Right renal cortex interstitium (tissue), 3 donors: ENCODE measurements around the gene LPIN3. TPM values are rescaled to one million over a fixed set of nuclear protein-coding genes. Genes with fewer than 3 reads are reported as not detected.

Experiments
- DNase-seq, 3 donors: peaks; one replicate each; pipeline ENCODE4 v3.0.0-alpha.2; 2013; ENCODE audit warnings: low read depth in 3 of 3, low spot score in 2 of 3
- polyA plus RNA-seq, 3 donors: library from polyadenylated mRNA; unstranded; fragments of 120-200 nt; gene quantifications; one replicate each; pipeline ENCODE4 v1.2.1, GENCODE V29; 2013; ENCODE audit not compliant: insufficient read length in 3 of 3

The LPIN3 gene
- polyA plus RNA-seq, 3 donors = 9.1 to 9.4 (median 9.2) TPM

DNA sequence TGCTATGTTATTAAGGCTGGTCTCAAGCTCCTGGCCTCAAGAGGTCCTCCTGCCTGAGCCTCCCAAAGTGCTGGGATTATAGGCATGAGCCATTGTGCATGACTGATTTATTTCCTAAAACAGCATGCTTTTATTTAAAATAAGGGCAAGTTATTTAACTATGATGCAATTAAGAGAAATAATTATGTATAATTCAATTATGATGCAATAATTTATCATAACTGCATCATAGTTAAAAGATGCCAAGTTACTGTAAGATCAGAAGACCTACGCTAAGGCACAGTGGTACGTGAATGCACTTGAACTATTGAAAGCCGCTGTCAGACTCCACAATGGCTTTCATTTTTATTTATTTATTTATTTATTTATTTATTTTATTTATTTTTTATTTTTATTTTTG, 50.3 kb downstream of the LPIN3 start:
- DNase-seq = no peak

- DNase-seq = no peak
Measured at GRCh38 chr20:41391587-41392001, 51.0 kb downstream of the LPIN3 start.

- DNase-seq = no peak
Measured at GRCh38 chr20:41392295-41392694, 51.7 kb downstream of the LPIN3 start.

- no peak for DNase-seq
Measured at GRCh38 chr20:41392871-41393704, 52.5 kb downstream of the LPIN3 start.

DNA sequence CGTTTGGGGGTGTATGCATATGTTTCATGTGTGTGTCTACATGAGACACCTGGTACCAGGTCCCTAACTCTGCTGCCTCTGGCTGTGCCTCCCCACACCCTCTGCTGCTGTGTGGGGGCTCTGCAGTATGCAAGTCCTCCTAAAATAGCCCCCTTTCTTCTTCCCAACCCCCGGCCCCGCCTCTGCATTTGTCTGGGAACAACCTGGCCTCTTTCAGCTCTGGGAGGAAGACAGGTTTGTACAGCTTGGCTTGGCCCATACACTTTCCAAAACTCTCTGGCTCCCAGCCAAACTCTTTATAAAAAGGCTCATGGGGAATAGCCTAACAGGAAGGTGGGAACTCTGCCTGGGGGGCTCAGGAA, 53.1 kb downstream of the LPIN3 start:
- DNase-seq = no peak

DNA sequence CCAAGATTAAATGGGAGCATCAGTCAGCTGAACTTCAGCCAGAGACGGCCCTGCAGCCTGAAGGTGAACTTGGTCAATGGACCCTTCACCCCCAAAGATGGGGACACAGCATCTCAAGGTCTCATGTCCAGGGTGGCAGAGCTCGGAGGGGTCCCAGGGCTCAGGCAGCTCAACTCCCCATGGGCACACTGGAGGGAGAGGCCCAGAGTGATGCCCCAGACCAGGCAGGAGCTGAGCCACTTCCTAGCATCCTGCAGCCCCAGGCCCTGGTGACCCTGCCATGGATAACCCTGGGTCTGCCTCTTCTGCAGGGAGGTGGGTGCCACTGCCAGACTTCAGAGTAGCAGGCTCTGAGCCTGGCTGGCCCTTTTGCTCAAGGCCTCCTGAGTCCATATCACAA, 53.5 kb downstream of the LPIN3 start:
- DNase-seq = no peak

DNA sequence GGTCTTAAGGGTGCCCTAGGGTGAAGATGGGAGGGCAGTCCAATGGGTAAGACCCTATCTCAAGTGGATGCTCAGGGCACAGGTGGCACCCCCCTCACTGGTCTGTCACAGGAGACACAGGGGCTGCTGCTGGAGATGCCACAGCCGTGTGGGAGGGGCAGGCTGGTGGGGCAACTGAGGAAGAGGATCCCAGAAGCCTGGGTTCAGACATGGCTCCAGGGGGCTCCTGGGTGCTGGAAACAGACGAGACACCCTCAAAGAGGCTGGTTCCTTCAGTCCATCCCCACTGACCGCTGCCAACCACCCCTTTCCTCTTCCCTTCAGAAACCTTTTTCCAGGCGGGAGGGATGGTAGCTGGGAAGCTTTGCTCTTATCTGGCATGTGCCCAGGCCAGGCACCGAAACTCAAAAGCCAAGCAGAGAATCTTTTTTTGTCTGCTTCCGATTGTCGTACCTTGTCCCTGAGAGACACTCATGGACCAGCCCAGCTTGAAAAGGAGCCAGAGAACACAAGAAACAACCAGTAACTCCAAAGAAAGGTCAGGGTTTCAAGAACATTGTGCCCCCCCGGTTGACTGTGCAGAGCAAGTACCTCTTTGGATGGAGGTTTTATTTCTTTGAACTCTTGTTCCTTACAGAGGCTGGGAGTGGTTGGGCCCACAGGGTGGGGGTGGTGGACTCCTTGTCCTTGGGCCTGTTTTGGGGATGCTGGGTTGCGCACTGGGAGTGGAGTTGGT, 54.5 kb downstream of the LPIN3 start:
- no peak for DNase-seq

- DNase-seq = no peak
Measured at GRCh38 chr20:41395667-41396664, 55.3 kb downstream of the LPIN3 start.

DNA sequence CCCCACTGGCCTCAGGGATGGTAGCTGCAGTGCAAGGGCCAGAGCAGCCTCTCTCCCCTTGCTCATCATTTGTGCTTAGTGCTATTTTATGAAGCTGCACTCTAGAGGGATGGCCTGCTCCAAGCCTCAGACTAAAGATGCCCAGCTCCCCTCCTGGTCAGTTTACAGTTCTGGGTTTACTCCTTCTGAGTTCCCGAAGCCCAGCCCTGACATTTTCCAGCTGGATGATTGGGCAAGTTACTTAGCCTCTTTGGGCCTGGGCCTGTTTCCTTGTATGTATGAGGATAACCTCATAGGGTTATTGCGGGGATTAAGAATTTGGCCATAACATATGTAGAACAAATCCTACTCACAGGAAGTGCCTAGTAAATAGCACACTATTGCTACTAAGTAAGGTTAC, 57.8 kb downstream of the LPIN3 start:
- DNase-seq = no peak

DNA sequence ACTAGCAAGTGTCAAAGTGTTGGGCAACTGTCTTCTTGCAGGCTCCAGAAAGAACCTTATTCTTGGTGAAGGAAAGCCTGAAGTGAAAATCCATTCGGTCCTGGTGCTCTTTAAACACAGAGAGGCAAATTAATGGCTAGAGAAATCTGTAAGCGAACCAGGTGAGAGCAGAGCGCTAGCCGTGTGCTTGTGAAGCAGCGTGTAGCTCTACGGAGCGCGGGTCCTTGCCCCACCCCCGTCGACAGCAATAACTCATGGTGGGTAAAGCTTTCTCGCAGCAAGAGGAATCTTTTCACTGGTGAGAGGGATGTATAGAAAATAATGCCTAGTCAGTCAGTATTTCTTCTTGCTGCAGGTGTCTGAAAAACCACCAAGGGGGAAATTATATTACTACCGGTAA, 63.0 kb downstream of the LPIN3 start:
- DNase-seq = no peak

- DNase-seq = no peak
Measured at GRCh38 chr20:41405436-41405835, 64.8 kb downstream of the LPIN3 start.

DNA sequence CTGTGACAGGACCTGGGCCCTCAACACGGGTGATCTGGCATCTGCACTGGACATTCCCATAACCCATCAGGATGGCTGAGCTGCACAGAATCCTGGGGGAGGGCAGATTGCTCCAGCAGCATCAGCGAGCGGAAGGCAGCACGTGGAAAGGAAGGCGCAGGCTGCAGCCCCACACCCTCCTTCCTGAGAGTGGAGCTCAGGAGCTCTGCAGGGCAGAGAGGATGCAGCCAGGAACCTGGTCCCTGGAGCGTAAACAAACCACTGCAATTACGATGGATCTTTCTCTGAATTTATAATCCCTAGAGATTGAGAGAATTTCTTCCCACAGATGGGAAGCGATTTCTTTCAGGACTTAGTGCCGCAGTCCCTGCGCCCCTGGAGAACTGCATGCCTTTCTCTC, 65.7 kb downstream of the LPIN3 start:
- no peak for DNase-seq

GRCh38 chr20:41406896-41407444, 66.3 kb downstream of the LPIN3 start:
- no peak for DNase-seq

DNA sequence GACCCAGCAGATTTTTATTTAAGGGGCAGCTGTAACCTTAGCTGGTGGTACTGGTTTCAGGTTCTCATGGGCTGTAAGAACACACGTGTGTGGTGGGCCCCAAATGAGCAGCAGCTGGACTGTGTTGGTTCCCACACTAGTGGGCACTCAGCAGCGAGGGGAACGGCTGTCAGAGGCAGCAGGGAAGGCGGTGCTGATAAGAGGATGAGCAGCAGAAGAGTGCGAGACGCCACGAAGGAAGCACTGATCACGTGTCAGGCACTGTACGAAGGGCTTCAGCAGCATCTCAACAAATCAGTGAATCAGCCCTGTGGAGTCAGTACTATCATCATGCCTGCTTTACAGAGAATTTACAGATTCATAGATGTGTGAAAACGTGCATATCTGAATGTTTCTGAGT, 67.0 kb downstream of the LPIN3 start:
- no peak for DNase-seq

- DNase-seq = no peak
Measured at GRCh38 chr20:41408156-41408794, 67.7 kb downstream of the LPIN3 start.

GRCh38 chr20:41408986-41409385, 68.4 kb downstream of the LPIN3 start:
- DNase-seq = no peak
